Ureter (tissue), 1 donor: ENCODE measurements around the gene PARD3B. TPM values are rescaled to one million over a fixed set of nuclear protein-coding genes. Genes with fewer than 3 reads are reported as not detected.

Experiments
- DNase-seq: peaks from one replicate; pipeline ENCODE4 v3.0.0-alpha.2; 2020; ENCODE audit warnings: low spot score
- total RNA-seq: library from RNA; stranded (reverse); gene quantifications from one replicate; pipeline ENCODE4 v1.2.4, GENCODE V29; 2023
- donor health status: DM: yes; HTN: yes; CAD: no.

Gene PARD3B
- total RNA-seq, 1 donor from 2014 or later = 31.4 TPM

DNA sequence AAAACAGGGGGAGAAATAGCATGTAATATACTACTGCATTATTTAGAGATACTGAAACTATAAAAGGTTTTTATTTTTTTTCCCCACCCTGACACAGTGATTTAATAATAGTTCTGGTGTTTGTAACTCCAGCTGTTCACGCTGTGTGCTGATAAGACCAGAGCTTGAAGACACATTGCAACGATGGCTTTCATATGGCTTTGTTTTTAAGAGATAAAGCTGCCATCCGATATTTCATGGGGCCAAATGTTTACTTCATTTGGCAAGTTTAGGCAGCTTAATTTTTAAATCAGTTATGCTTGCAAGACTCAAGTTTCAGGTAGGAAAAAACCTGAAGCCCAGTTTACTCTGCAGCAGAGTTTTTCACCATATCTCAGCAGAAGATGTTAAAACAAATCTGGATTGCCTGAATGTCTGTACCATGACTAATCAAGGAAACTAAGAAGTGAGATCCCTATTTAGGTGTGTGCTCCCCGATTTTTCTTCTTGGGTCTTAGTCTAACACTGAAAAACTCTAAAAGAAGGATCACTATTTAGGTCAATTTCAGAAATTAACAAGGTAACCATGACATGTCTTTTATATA, 508.6 kb downstream of the PARD3B start:
- DNase-seq = no peak

- no peak for DNase-seq
These were observed 509.5 kb downstream of the PARD3B start for GRCh38 chr2:205054789-205055188.

- DNase-seq = no peak
These were observed 510.0 kb downstream of the PARD3B start for GRCh38 chr2:205055251-205055650.

GRCh38 chr2:205056151-205056561, 510.9 kb downstream of the PARD3B start:
- no peak for DNase-seq

GRCh38 chr2:205058409-205058808, 513.1 kb downstream of the PARD3B start:
- no peak for DNase-seq

DNA sequence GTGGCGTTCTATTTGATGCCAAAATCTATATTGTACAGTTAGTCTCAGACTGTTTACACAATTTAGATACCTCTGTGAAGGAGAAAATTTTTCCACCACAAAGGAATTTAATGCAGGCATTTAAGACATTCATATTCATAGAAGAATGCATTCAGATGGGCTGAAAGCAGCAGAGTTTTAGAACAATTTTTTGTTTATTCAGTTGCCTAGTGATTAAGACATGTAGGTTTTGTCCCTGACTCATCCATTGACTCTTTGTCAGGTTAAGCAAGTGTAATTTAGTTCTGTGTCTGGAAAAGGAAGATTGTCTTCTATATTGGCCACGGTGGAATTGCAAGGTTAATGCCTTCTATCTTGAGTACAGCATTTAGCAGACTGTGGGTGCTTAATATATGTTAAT, 515.0 kb downstream of the PARD3B start:
- no peak for DNase-seq

GRCh38 chr2:205066081-205066480, 520.8 kb downstream of the PARD3B start:
- DNase-seq = no peak

- DNase-seq = no peak
These were observed 524.7 kb downstream of the PARD3B start for GRCh38 chr2:205069928-205070327.

GRCh38 chr2:205070889-205071288, 525.6 kb downstream of the PARD3B start:
- DNase-seq = no peak

DNA sequence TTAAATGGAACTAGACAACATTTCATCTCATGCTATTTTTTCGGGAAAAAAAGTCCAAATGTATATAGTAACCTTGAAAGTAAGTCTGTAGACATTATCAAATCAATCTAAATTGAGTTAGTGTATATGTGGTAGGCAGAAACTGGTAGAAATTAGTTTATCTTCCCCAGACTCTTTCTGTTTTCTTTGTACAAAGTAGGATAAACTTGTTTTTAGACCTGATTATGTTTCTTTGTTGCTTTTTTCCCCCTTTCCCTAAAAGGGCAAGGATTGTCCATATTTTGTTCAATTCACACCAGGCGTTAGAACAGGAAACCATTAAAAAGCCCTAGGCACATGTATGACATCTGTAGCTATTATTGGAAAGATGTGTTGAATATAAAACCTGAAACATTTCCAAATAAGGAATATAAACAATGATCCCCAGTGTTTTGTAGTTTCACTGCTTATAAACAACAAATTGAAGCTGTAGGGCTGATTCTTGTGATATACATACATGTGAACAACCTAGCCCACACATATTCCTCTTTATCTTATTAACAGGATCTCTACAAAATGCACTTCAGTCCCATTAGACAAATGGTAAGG, 528.3 kb downstream of the PARD3B start:
- DNase-seq = no peak

DNA sequence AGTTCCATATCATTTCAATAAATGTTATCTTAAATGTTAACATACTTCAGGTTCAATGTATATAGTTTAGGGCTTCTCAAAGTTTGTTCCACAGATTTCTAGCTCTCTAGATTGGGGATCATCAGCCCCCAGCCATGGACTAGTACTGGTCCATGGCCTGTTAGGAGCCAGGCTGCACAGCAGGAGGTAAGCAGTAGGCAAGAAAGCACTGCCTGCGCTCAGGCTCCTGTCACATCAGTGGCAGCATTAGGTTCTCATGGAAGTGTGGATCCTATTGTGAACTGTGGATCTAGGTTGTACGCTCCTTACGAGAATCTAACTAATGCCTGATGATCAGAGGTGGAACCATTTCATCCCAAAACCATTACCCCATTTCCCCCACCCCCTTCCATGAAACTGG, 531.1 kb downstream of the PARD3B start:
- no peak for DNase-seq

GRCh38 chr2:205077159-205077558, 531.9 kb downstream of the PARD3B start:
- no peak for DNase-seq

GRCh38 chr2:205078762-205079161, 533.5 kb downstream of the PARD3B start:
- no peak for DNase-seq

- DNase-seq = no peak
These were observed 533.9 kb downstream of the PARD3B start for GRCh38 chr2:205079173-205079572.

GRCh38 chr2:205086662-205087061, 541.4 kb downstream of the PARD3B start:
- DNase-seq = no peak

- no peak for DNase-seq
These were observed 542.6 kb downstream of the PARD3B start for GRCh38 chr2:205087862-205088261.

GRCh38 chr2:205089958-205090357, 544.7 kb downstream of the PARD3B start:
- no peak for DNase-seq

GRCh38 chr2:205091411-205091810, 546.1 kb downstream of the PARD3B start:
- DNase-seq = no peak

GRCh38 chr2:205094031-205094430, 548.8 kb downstream of the PARD3B start:
- no peak for DNase-seq

GRCh38 chr2:205103699-205104098, 558.4 kb downstream of the PARD3B start:
- DNase-seq = no peak

GRCh38 chr2:205107810-205108209, 562.5 kb downstream of the PARD3B start:
- DNase-seq = no peak

DNA sequence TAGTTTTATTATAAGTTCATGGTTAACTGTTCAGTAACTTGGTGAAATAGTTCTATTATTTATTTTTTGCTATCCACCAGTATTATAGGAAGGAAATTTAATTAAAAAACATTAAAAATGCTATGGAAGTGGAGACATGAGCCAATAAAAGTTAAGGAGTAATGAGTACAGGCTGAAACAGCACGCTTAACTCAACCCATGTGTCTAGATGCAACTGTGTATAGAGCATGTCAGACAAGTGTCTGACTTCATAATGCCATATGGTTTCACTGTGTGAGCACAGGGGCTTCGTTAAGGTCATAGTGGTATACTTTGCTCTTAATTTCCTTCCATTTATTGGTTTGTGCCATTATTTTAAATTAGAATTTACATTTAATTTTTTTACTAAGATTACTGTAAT, 570.2 kb downstream of the PARD3B start:
- DNase-seq = no peak

DNA sequence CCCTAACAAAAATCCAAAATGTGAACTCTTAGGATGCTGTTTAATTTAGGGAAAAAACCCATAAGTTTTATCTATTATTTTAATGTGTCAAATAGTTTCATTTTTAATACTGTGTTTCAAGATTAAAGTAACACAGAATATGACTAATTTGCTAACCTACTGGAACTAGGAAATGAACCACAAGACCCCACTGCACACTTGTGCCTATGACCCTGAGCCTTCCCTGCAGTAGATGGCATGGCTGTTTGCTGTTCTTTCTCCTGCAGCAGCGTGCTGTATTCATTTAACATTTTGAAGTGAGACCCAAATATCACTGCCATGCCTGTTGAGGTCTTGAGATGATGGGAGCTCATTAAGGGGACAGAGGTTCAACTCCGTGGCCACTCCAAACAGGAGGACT, 571.9 kb downstream of the PARD3B start:
- no peak for DNase-seq

DNA sequence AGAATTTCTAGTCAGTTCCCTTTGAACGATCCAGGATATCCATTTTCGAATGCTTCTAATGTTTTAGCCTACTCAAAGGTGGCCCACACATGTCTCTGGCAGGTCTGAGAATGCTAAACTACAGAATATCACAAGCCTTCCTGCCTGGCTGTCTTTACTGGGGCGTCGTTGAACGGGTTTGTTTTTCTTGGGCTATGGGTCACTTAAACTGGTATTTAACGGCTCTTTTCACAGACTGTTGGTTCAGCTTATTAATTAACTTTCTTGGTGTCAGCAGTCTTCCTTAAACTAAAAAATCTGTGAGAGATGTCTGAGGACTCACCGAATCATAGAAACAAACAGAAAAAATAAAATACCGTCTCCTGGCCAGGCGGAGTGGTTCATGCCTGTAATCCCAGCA, 573.9 kb downstream of the PARD3B start:
- no peak for DNase-seq
